SK-N-SH treated with all-trans-retinoic acid at 6 μM for 48 hours (cell line): ENCODE results near the gene OR5L1.

Experiments used
- ATAC-seq: fragments of 200-7000 bp; cut with Tn5 transposase; 3 replicates; pipeline ENCODE4 v1.9.1; 2020; ENCODE audit warnings: mild to moderate bottlenecking, moderate library complexity
- ARNTL ChIP-seq: fragments of 450-650 bp; formaldehyde crosslinking; IDR thresholded peaks from 2 replicates; pipeline ENCODE4 v1.5.0; 2020; ENCODE audit warnings: low read depth, mild to moderate bottlenecking, moderate library complexity, borderline replicate concordance
- BACH2 ChIP-seq: fragments of 250-450 bp; sonication (Bioruptor Pico); IDR thresholded peaks from 2 replicates; pipeline ENCODE4 v1.9.0; 2021; ENCODE audit warnings: mild to moderate bottlenecking, borderline replicate concordance
- CSDC2 ChIP-seq: fragments of 250-450 bp; sonication (Bioruptor Pico); IDR thresholded peaks from 2 replicates; pipeline ENCODE4 v1.5.0; 2020; ENCODE audit warnings: mild to moderate bottlenecking, moderate library complexity
- ESRRG ChIP-seq: fragments of 250-450 bp; sonication (Bioruptor Pico); IDR thresholded peaks from 2 replicates; pipeline ENCODE4 v1.6.1; 2021; ENCODE audit warnings: mild to moderate bottlenecking
- GLIS3 ChIP-seq: fragments of 250-450 bp; sonication (Bioruptor Pico); IDR thresholded peaks from 2 replicates; pipeline ENCODE4 v1.5.0; 2020; ENCODE audit warnings: mild to moderate bottlenecking, moderate library complexity
- ISL1 ChIP-seq: fragments of 250-450 bp; sonication (Bioruptor Pico); IDR thresholded peaks from 2 replicates; pipeline ENCODE4 v2.1.2; 2022; ENCODE audit warnings: mild to moderate bottlenecking, moderate library complexity
- OSR1 ChIP-seq: fragments of 250-450 bp; sonication (Bioruptor Pico); IDR thresholded peaks from 2 replicates; pipeline ENCODE4 v1.8.0; 2022; ENCODE audit warnings: moderate library complexity, mild to moderate bottlenecking, inconsistent platforms
- PPARA ChIP-seq: fragments of 250-450 bp; sonication (Bioruptor Pico); IDR thresholded peaks from 2 replicates; pipeline ENCODE4 v1.5.0; 2020; ENCODE audit warnings: mild to moderate bottlenecking, borderline replicate concordance
- RARB ChIP-seq: fragments of 250-450 bp; sonication (Bioruptor Pico); IDR thresholded peaks from 2 replicates; pipeline ENCODE4 v1.8.0; 2021; ENCODE audit warnings: mild to moderate bottlenecking, moderate library complexity
- SNAI2 ChIP-seq: fragments of 250-450 bp; sonication (Bioruptor Pico); IDR thresholded peaks from 2 replicates; pipeline ENCODE4 v1.5.0; 2020; ENCODE audit warnings: mild to moderate bottlenecking, moderate library complexity
- TCF4 ChIP-seq: fragments of 250-450 bp; sonication (Bioruptor Pico); IDR thresholded peaks from 2 replicates; pipeline ENCODE4 v1.8.0; 2021; ENCODE audit warnings: mild to moderate bottlenecking, moderate library complexity, borderline replicate concordance
- TOX ChIP-seq: fragments of 250-450 bp; sonication (Bioruptor Pico); IDR thresholded peaks from 2 replicates; pipeline ENCODE4 v1.8.0; 2021; ENCODE audit warnings: mild to moderate bottlenecking, moderate library complexity, borderline replicate concordance
- ZC3H10 ChIP-seq: fragments of 250-450 bp; sonication (Bioruptor Pico); IDR thresholded peaks from 2 replicates; pipeline ENCODE4 v1.5.1; 2021; ENCODE audit warnings: mild to moderate bottlenecking, moderate library complexity
- ZFP3 ChIP-seq: fragments of 250-450 bp; sonication (Bioruptor Pico); IDR thresholded peaks from 2 replicates; pipeline ENCODE4 v1.5.0; 2020; ENCODE audit warnings: mild to moderate bottlenecking, moderate library complexity
- ZFP30 ChIP-seq: fragments of 450-650 bp; formaldehyde crosslinking; IDR thresholded peaks from 2 replicates; pipeline ENCODE4 v1.5.0; 2022; ENCODE audit warnings: mild to moderate bottlenecking, moderate library complexity
- ZNF565 ChIP-seq: fragments of 450-650 bp; formaldehyde crosslinking; conservative IDR thresholded peaks from 2 replicates; pipeline ENCODE4 v1.5.0; 2020; ENCODE audit warnings: low read depth, mild to moderate bottlenecking, moderate library complexity
- ZNF70 ChIP-seq: fragments of 450-650 bp; formaldehyde crosslinking; IDR thresholded peaks from 2 replicates; pipeline ENCODE4 v1.5.0; 2020; ENCODE audit warnings: mild to moderate bottlenecking, moderate library complexity
- ZNF8 ChIP-seq: fragments of 450-650 bp; formaldehyde crosslinking; IDR thresholded peaks from 2 replicates; pipeline ENCODE4 v1.5.0; 2020; ENCODE audit warnings: mild to moderate bottlenecking, moderate library complexity
- TF ChIP-seq, protein P1 (sequence below): fragments of 250-450 bp; sonication (Bioruptor Pico); IDR thresholded peaks from 2 replicates; pipeline ENCODE4 v1.8.0; 2021; ENCODE audit warnings: low read depth, mild to moderate bottlenecking, moderate library complexity, borderline replicate concordance
- TF ChIP-seq, protein P2 (sequence below): fragments of 250-450 bp; sonication (Bioruptor Pico); IDR thresholded peaks from 2 replicates; pipeline ENCODE4 v1.8.0; 2020; ENCODE audit warnings: mild to moderate bottlenecking, moderate library complexity, borderline replicate concordance
- TF ChIP-seq, protein P3 (sequence below): fragments of 250-450 bp; sonication (Bioruptor Pico); IDR thresholded peaks from 2 replicates; pipeline ENCODE4 v1.5.1; 2021; ENCODE audit warnings: mild to moderate bottlenecking, moderate library complexity

OR5L1 gene

DNA sequence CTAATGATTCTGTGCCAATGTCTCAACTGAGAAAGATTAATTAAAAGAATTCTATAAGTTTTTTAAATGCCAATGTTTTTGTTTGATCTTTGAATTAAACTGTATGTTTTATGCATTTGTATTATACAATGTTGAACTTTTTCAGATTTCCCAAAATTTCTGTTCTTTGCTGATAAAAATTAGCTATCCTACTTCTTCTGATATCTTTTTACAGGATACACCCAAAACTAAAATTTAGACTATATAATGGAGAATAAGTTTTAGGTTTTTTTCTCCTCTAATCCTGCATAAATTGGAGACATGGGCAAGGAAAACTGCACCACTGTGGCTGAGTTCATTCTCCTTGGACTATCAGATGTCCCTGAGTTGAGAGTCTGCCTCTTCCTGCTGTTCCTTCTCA lies 15.8 kb downstream of the OR5L1 start, which contains the start of gene OR5L2:
Gene OR5L2 (plus strand): TSS at position 301 of the 400 bp plus-strand sequence. CDS start 0 bp downstream, at position 301.
- ATAC-seq, result no peak
- no peak for TF ChIP-seq RARB
- no peak for TF ChIP-seq ARNTL (CRISPR knock-in tag)
- TF ChIP-seq, all 23 proteins: peak for 0

DNA sequence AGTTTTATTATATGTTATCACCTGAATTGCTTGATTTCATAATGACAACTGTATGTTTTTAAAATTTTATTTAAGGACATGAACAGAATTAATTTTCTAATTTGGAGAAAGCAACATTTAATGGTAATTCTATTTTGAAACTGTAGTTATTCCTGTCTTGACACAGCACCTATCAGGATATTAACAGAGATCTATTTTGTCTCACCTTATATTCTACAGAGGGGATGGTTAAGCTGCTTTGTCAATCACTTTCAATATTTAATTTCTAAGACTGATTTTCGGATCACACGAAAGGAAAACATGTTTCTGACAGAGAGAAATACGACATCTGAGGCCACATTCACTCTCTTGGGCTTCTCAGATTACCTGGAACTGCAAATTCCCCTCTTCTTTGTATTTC lies 27.3 kb downstream of the OR5L1 start, which contains the start of gene OR5D16:
Gene OR5D16 (plus strand): TSS at position 301 of the 400 bp plus-strand sequence. CDS start 0 bp downstream, at position 301.
- TF ChIP-seq ARNTL (CRISPR knock-in tag) (no peak), ZFP30 (no peak), PPARA (CRISPR knock-in tag) (no peak), BACH2 (CRISPR knock-in tag) (no peak)
- no peak for ATAC-seq

DNA sequence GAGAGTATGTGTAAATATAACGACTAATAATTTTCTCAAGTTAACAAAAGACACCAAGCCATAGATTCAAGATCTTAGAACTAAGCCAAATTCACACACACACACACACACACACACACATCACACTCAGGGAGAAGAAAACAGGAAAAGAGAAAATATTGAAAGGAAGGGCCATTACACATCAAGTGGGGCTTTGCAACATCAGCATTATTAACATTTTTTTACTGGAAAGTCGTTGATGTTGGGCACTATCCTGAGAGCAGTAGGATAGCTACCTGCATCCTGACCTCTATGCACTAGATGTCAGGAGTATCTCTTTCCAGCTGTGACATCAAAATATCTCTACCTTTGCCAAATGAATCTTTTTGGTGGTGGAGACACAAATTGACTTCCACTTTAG lies 36.3 kb downstream of the OR5L1 start:
- TF ChIP-seq ZNF70 (CRISPR knock-in tag) (no peak), ZNF565 (CRISPR knock-in tag) (no peak), GLIS3 (CRISPR knock-in tag) (no peak), TOX (CRISPR knock-in tag) (no peak)
- TF ChIP-seq, all 23 proteins: peak for 0

DNA sequence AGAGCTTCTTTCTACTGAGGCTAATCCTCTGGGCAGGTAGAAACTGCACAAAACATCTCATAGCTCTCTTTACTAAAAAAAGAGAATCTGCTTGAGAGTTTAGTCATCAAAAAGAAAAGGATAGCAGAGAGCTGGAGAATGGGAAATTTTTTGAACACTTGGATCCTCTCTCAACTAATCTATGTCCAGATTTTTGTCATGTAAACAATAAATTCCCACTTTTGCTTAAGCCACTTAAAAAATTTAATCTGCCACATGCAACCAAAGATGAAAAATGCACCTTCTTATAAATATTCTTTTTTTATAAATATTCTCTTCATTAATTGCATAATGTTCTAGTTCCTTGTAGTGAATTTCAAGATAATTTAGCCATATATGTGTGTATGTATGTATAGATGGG lies 37.9 kb downstream of the OR5L1 start:
- TF ChIP-seq CSDC2 (CRISPR knock-in tag) (no peak), OSR1 (no peak), ZFP3 (CRISPR knock-in tag) (no peak), SNAI2 (CRISPR knock-in tag) (no peak), TCF4 (CRISPR knock-in tag) (no peak), ZNF565 (CRISPR knock-in tag) (no peak), ARNTL (CRISPR knock-in tag) (no peak), GLIS3 (CRISPR knock-in tag) (no peak), ISL1 (CRISPR knock-in tag) (no peak), ZC3H10 (CRISPR knock-in tag) (no peak), PPARA (CRISPR knock-in tag) (no peak), ZFP30 (no peak), ESRRG (CRISPR knock-in tag) (no peak)
- TF ChIP-seq, protein P1, sequence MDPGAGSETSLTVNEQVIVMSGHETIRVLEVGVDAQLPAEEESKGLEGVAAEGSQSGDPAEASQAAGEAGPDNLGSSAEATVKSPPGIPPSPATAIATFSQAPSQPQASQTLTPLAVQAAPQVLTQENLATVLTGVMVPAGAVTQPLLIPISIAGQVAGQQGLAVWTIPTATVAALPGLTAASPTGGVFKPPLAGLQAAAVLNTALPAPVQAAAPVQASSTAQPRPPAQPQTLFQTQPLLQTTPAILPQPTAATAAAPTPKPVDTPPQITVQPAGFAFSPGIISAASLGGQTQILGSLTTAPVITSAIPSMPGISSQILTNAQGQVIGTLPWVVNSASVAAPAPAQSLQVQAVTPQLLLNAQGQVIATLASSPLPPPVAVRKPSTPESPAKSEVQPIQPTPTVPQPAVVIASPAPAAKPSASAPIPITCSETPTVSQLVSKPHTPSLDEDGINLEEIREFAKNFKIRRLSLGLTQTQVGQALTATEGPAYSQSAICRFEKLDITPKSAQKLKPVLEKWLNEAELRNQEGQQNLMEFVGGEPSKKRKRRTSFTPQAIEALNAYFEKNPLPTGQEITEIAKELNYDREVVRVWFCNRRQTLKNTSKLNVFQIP (CRISPR knock-in tag), result no peak
- TF ChIP-seq, protein P2, sequence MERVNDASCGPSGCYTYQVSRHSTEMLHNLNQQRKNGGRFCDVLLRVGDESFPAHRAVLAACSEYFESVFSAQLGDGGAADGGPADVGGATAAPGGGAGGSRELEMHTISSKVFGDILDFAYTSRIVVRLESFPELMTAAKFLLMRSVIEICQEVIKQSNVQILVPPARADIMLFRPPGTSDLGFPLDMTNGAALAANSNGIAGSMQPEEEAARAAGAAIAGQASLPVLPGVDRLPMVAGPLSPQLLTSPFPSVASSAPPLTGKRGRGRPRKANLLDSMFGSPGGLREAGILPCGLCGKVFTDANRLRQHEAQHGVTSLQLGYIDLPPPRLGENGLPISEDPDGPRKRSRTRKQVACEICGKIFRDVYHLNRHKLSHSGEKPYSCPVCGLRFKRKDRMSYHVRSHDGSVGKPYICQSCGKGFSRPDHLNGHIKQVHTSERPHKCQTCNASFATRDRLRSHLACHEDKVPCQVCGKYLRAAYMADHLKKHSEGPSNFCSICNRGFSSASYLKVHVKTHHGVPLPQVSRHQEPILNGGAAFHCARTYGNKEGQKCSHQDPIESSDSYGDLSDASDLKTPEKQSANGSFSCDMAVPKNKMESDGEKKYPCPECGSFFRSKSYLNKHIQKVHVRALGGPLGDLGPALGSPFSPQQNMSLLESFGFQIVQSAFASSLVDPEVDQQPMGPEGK (CRISPR knock-in tag), result no peak
- TF ChIP-seq, protein P3, sequence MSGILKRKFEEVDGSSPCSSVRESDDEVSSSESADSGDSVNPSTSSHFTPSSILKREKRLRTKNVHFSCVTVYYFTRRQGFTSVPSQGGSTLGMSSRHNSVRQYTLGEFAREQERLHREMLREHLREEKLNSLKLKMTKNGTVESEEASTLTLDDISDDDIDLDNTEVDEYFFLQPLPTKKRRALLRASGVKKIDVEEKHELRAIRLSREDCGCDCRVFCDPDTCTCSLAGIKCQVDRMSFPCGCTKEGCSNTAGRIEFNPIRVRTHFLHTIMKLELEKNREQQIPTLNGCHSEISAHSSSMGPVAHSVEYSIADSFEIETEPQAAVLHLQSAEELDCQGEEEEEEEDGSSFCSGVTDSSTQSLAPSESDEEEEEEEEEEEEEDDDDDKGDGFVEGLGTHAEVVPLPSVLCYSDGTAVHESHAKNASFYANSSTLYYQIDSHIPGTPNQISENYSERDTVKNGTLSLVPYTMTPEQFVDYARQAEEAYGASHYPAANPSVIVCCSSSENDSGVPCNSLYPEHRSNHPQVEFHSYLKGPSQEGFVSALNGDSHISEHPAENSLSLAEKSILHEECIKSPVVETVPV (CRISPR knock-in tag), result no peak
- ATAC-seq, result no peak

More for the DNA sequence above, 36.3 kb downstream of the OR5L1 start:
- no peak for ATAC-seq

DNA sequence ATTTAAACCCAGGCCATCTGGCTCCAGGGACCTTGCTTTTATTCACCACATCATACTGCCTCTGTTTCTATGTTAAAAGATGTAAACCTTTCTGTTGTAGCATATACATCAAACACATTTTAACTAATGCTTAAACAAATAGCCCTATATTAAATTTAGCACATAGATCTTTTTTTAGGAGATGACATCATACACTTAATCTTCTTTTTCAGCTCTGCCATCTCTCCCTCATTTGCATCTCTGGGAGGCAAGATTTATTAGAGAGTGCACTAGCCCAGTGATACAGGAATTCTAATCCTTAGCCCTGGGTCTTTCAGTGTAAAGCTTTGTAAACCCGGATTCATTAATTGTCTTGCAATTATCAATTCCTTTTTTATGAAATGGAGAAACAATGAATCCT lies 41.0 kb downstream of the OR5L1 start:
- ATAC-seq, result no peak
- TF ChIP-seq OSR1, result no peak
- no peak for TF ChIP-seq ISL1 (CRISPR knock-in tag)
- no peak for TF ChIP-seq CSDC2 (CRISPR knock-in tag)
- TF ChIP-seq ARNTL (CRISPR knock-in tag), result no peak
- TF ChIP-seq SNAI2 (CRISPR knock-in tag), result no peak
- TF ChIP-seq ZFP3 (CRISPR knock-in tag), result no peak
- no peak for TF ChIP-seq GLIS3 (CRISPR knock-in tag)

DNA sequence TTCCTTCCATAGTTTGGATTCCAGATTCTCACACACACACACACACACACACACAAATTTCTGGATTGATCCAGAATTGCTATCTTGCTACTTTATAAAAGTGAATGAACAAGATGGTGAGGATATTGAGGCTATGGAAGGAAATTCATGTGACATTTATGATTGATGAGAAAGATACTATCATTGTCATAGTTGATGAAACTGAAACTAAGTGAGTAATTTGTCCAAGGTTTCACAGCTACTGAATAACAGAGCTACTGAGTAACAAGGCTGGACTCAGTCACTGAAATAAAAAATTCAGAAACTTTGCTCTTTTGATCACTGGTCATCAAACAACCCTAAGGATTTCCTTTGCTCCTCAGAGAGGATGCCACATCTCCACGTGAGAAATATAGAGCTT lies 43.5 kb downstream of the OR5L1 start:
- ATAC-seq, result no peak
- TF ChIP-seq BACH2 (CRISPR knock-in tag), result no peak
- no peak for TF ChIP-seq OSR1
- no peak for TF ChIP-seq SNAI2 (CRISPR knock-in tag)
- no peak for TF ChIP-seq ZNF8 (CRISPR knock-in tag)
- no peak for TF ChIP-seq ESRRG (CRISPR knock-in tag)
- TF ChIP-seq, protein P1 (CRISPR knock-in tag), result no peak
- no peak for TF ChIP-seq ISL1 (CRISPR knock-in tag)
